HEK293 (cell line): Measurements from ENCODE around the gene TUBE1.

Experiments
- CTCF ChIA-PET: fragments of 350-600 bp; formaldehyde crosslinking; extraction: SDS; loops from one replicate; lab custom pipeline; 2021; ENCODE audit warnings: antibody characterized with exemption; lab: Yijun Ruan, JAX
- POLR2A ChIA-PET: fragments of 300-600 bp; formaldehyde crosslinking; extraction: SDS; loops from one replicate; lab custom pipeline; 2020; ENCODE audit warnings: antibody characterized with exemption, inconsistent platforms; lab: Yijun Ruan, JAX
- H3K27ac ChIP-seq: fragments of 200-500 bp; sonication (Bioruptor generic); 2 replicates; pipeline ENCODE4 v1.5.1; 2014; ENCODE audit warnings: low read depth, low read length, control low read depth, inconsistent platforms; ENCODE audit errors: extremely low read depth
- H3K36me3 ChIP-seq, 2 experiments: fragments of 200-500 bp in 1 of 2; sonication (Bioruptor generic) in 1 of 2; 1 replicate in 1 of 2; 2 replicates in 1 of 2; pipeline ENCODE4 v1.5.1; 2014 to 2017; ENCODE audit warnings: inconsistent platforms in 2 of 2, low read length in 2 of 2; ENCODE audit not compliant: control insufficient read depth in 2 of 2, insufficient read depth in 1 of 2
- H3K4me1 ChIP-seq: fragments of 200-500 bp; sonication (Bioruptor generic); 2 replicates; pipeline ENCODE4 v1.5.1; 2014; ENCODE audit warnings: mild to moderate bottlenecking, low read length, inconsistent platforms; ENCODE audit not compliant: control insufficient read depth, insufficient read depth
- H3K4me3 ChIP-seq: 2 replicates; pipeline ENCODE4 v1.5.1; 2011; ENCODE audit warnings: low read depth, mild to moderate bottlenecking, control low read depth, low read length, moderate library complexity
- H3K9me3 ChIP-seq: fragments of 200-500 bp; sonication (Bioruptor generic); 2 replicates; pipeline ENCODE4 v1.5.1; 2014; ENCODE audit warnings: low read depth, low read length, inconsistent platforms; ENCODE audit not compliant: control insufficient read depth, insufficient read depth
- EGR2 ChIP-seq: fragments of 450-650 bp; formaldehyde crosslinking; IDR thresholded peaks from 2 replicates; pipeline ENCODE4 v1.5.1; 2016; ENCODE audit warnings: low read depth, missing biosample characterization, missing genetic modification characterization
- GLI2 ChIP-seq: fragments of 450-650 bp; formaldehyde crosslinking; IDR thresholded peaks from 2 replicates; pipeline ENCODE4; 2017; ENCODE audit warnings: missing biosample characterization, missing genetic modification characterization, low read depth, borderline replicate concordance
- HOXA7 ChIP-seq: sonication (generic); formaldehyde crosslinking; IDR thresholded peaks from 2 replicates; pipeline ENCODE4 v1.8.1; 2022; ENCODE audit warnings: missing genetic modification reagents, borderline replicate concordance
- MYNN ChIP-seq: fragments of 450-650 bp; formaldehyde crosslinking; IDR thresholded peaks from 2 replicates; pipeline ENCODE4 v1.5.1; 2016; ENCODE audit warnings: missing biosample characterization, missing genetic modification characterization, borderline replicate concordance
- OSR2 ChIP-seq: fragments of 450-650 bp; formaldehyde crosslinking; IDR thresholded peaks from 2 replicates; pipeline ENCODE4 v1.5.1; 2016; ENCODE audit warnings: missing biosample characterization, missing genetic modification characterization
- PRDM2 ChIP-seq: fragments of 450-650 bp; formaldehyde crosslinking; IDR thresholded peaks from 2 replicates; pipeline ENCODE4 v1.5.1; 2016; ENCODE audit warnings: missing biosample characterization, missing genetic modification characterization, borderline replicate concordance
- PRDM4 ChIP-seq: fragments of 450-650 bp; formaldehyde crosslinking; IDR thresholded peaks from 2 replicates; pipeline ENCODE4 v1.5.1; 2017; ENCODE audit warnings: missing biosample characterization, missing genetic modification characterization
- SP2 ChIP-seq: fragments of 450-650 bp; formaldehyde crosslinking; IDR thresholded peaks from 2 replicates; pipeline ENCODE4 v1.5.1; 2016; ENCODE audit warnings: missing biosample characterization, missing genetic modification characterization
- SP3 ChIP-seq: fragments of 450-650 bp; formaldehyde crosslinking; IDR thresholded peaks from 2 replicates; pipeline ENCODE4 v1.5.1; 2016; ENCODE audit warnings: missing biosample characterization, missing genetic modification characterization
- TRIM28 ChIP-seq: IDR thresholded peaks from 2 replicates; pipeline ENCODE4 v1.6.1; 2011; ENCODE audit warnings: low read length, control low read depth, borderline replicate concordance
- ZFP37 ChIP-seq: fragments of 450-650 bp; formaldehyde crosslinking; IDR thresholded peaks from 2 replicates; pipeline ENCODE4 v1.5.1; 2016; ENCODE audit warnings: missing biosample characterization, missing genetic modification characterization
- ZNF132 ChIP-seq: fragments of 450-650 bp; formaldehyde crosslinking; IDR thresholded peaks from 2 replicates; pipeline ENCODE4 v1.5.1; 2017; ENCODE audit warnings: missing biosample characterization, missing genetic modification characterization, borderline replicate concordance
- ZNF146 ChIP-seq: fragments of 450-650 bp; formaldehyde crosslinking; IDR thresholded peaks from 2 replicates; pipeline ENCODE4 v1.5.1; 2016; ENCODE audit warnings: missing biosample characterization, missing genetic modification characterization
- ZNF174 ChIP-seq: fragments of 450-650 bp; formaldehyde crosslinking; IDR thresholded peaks from 2 replicates; pipeline ENCODE4 v1.5.0; 2017; ENCODE audit warnings: missing biosample characterization, mild to moderate bottlenecking, missing genetic modification characterization
- ZNF18 ChIP-seq: fragments of 450-650 bp; formaldehyde crosslinking; IDR thresholded peaks from 2 replicates; pipeline ENCODE4 v1.5.1; 2016; ENCODE audit warnings: missing biosample characterization, missing genetic modification characterization
- ZNF398 ChIP-seq: fragments of 450-650 bp; formaldehyde crosslinking; IDR thresholded peaks from 2 replicates; pipeline ENCODE4 v1.5.1; 2017; ENCODE audit warnings: missing biosample characterization, missing genetic modification characterization
- ZNF449 ChIP-seq: fragments of 450-650 bp; formaldehyde crosslinking; IDR thresholded peaks from 2 replicates; pipeline ENCODE4 v1.5.1; 2017; ENCODE audit warnings: missing biosample characterization, mild to moderate bottlenecking, missing genetic modification characterization, moderate library complexity
- ZNF501 ChIP-seq: fragments of 450-650 bp; formaldehyde crosslinking; IDR thresholded peaks from 2 replicates; pipeline ENCODE4 v1.5.1; 2016; ENCODE audit warnings: missing biosample characterization, missing genetic modification characterization
- ZNF544 ChIP-seq: fragments of 450-650 bp; formaldehyde crosslinking; IDR thresholded peaks from 2 replicates; pipeline ENCODE4 v1.5.0; 2017; ENCODE audit warnings: missing biosample characterization, missing genetic modification characterization
- ZNF560 ChIP-seq: fragments of 450-650 bp; formaldehyde crosslinking; IDR thresholded peaks from 2 replicates; pipeline ENCODE4 v1.5.1; 2017; ENCODE audit warnings: missing biosample characterization, missing genetic modification characterization, borderline replicate concordance
- ZNF610 ChIP-seq: fragments of 450-650 bp; formaldehyde crosslinking; IDR thresholded peaks from 2 replicates; pipeline ENCODE4 v1.5.1; 2016; ENCODE audit warnings: missing biosample characterization, missing genetic modification characterization, borderline replicate concordance
- ZNF692 ChIP-seq: fragments of 450-650 bp; formaldehyde crosslinking; IDR thresholded peaks from 2 replicates; pipeline ENCODE4 v1.5.1; 2016; ENCODE audit warnings: missing biosample characterization, missing genetic modification characterization
- ZNF707 ChIP-seq: fragments of 450-650 bp; formaldehyde crosslinking; IDR thresholded peaks from 2 replicates; pipeline ENCODE4 v1.5.1; 2016; ENCODE audit warnings: missing biosample characterization, missing genetic modification characterization
- ZSCAN16 ChIP-seq: fragments of 450-650 bp; formaldehyde crosslinking; IDR thresholded peaks from 2 replicates; pipeline ENCODE4 v1.5.1; 2016; ENCODE audit warnings: missing biosample characterization, missing genetic modification characterization

TUBE1 gene

GRCh38 chr6:112037783-112038216 lies 49.5 kb downstream of the TUBE1 start:
- Histone ChIP-seq H3K27ac (no peak overlapping the region), H3K4me3 (no peak overlapping the region), H3K36me3 (no peaks in the 10 kb centered on the region), H3K4me1 (no peaks in the 10 kb centered on the region), H3K9me3 (no peaks in the 10 kb centered on the region)
- ChIA-PET POLR2A (interaction anchor here (0.8 kb wide), 1 partner anchor 1055 kb away, joined by 3 read pairs; no protein-coding TSS in a partner anchor), CTCF (interaction anchor here (0.6 to 7.4 kb wide), 6 partner anchors 7 to 779 kb away, joined by 3 to 88 read pairs (median 4); a partner anchor contains a TSS)
- TF ChIP-seq SP3 (tag by site-specific recombination) (no peak), ZNF560 (tag by site-specific recombination) (no peak), GLI2 (tag by site-specific recombination) (no peak), MYNN (tag by site-specific recombination) (no peak), ZNF398 (no peak), ZNF501 (tag by site-specific recombination) (no peak), ZNF707 (tag by site-specific recombination) (no peak), PRDM2 (no peak), ZNF449 (tag by site-specific recombination) (no peak), OSR2 (tag by site-specific recombination) (0 out of 2 replicates have a peak, but pooled peaks have one; percentile 23), ZNF692 (peak; percentile 60), ZNF610 (tag by site-specific recombination) (no peak), ZNF18 (tag by site-specific recombination) (no peak), EGR2 (tag by site-specific recombination) (no peak), ZNF132 (tag by site-specific recombination) (no peak), ZNF544 (tag by site-specific recombination) (no peak), ZNF146 (no peak), HOXA7 (CRISPR knock-in tag) (no peak), SP2 (tag by site-specific recombination) (no peak), PRDM4 (tag by site-specific recombination) (no peak), ZNF174 (tag by site-specific recombination) (no peak), TRIM28 (no peak), ZFP37 (tag by site-specific recombination) (no peak), ZSCAN16 (no peak)
